GM12874 (cell line): ENCODE data around the gene MBD5.

ENCODE experiments used
- CTCF ChIP-seq: IDR thresholded peaks from 2 replicates; pipeline ENCODE4 v1.5.1; 2011; ENCODE audit warnings: low read depth, mild to moderate bottlenecking, control low read depth, low read length, moderate library complexity; ENCODE audit not compliant: insufficient read depth

MBD5 gene

GRCh38 chr2:148021059-148021861 lies at the start of gene MBD5:
MBD5 (plus strand) TSS chr2:148021091.
- TF ChIP-seq CTCF = no peak

GRCh38 chr2:147976102-147976501 lies 44.8 kb upstream of the MBD5 start:
- TF ChIP-seq CTCF = no peak

GRCh38 chr2:147977679-147978078 lies 43.2 kb upstream of the MBD5 start:
- TF ChIP-seq CTCF = no peak

GRCh38 chr2:147980940-147981528 lies 39.9 kb upstream of the MBD5 start:
- no peak for TF ChIP-seq CTCF

GRCh38 chr2:147989102-147989501 lies 31.8 kb upstream of the MBD5 start:
- TF ChIP-seq CTCF = no peak

GRCh38 chr2:147989809-147990403 lies 31.0 kb upstream of the MBD5 start:
- TF ChIP-seq CTCF = peak; percentile 28; the same call in 1 of the 2 replicates

GRCh38 chr2:147996828-147997227 lies 24.1 kb upstream of the MBD5 start:
- TF ChIP-seq CTCF = no peak
